HCT116 (cell line): ENCODE data around the gene MAPK8IP3. TPM values are rescaled to one million over a fixed set of nuclear protein-coding genes. Genes with fewer than 3 reads are reported as not detected.

Experiments used
- ATAC-seq: fragments of 200-7000 bp; cut with Tn5 transposase; 2 replicates; pipeline ENCODE4 v1.9.1; 2020; ENCODE audit warnings: mild to moderate bottlenecking, moderate library complexity
- BruUV-seq: library from RNA; stranded (reverse); fragments of 400-500 nt; replicated peaks from 2 replicates; lab custom pipeline; 2021; lab: Mats Ljungman, UMichigan
- CTCF ChIA-PET: fragments of 300-600 bp; sonication (Branson Sonifier 250); formaldehyde crosslinking; loops from one replicate; lab custom pipeline; 2021; ENCODE audit warnings: antibody characterized with exemption; lab: Charles Lee
- POLR2A ChIA-PET: fragments of 300-600, 350-600 bp; sonication (Branson Sonifier 250); formaldehyde crosslinking; loops from one replicate; lab custom pipeline; 2021; ENCODE audit warnings: antibody characterized with exemption; lab: Charles Lee
- RAD21 ChIA-PET, 2 experiments: fragments of 300-600 bp; sonication (Branson Sonifier 250); formaldehyde crosslinking; loops; one replicate each; lab custom pipeline; 2023; ENCODE audit warnings: low total read pairs in 2 of 2; ENCODE audit not compliant: uncharacterized antibody in 2 of 2, unreplicated experiment in 2 of 2, low non-redundant PET in 1 of 2; lab: Charles Lee
- DNase-seq: peaks from one replicate; pipeline ENCODE4 v3.0.0-alpha.2; 2010; ENCODE audit warnings: low read depth, low spot score
- H2AFZ ChIP-seq: fragments of 200-600 bp; shearing (Covaris generic), sonication (generic); 2 replicates; pipeline ENCODE4 v1.6.1; 2017; ENCODE audit warnings: low read depth, mixed run types, mixed read lengths, antibody characterized with exemption, low read length; ENCODE audit not compliant: poor library complexity, severe bottlenecking
- H3K27ac ChIP-seq: 2 replicates; pipeline ENCODE4 v1.5.1; 2012; ENCODE audit warnings: low read depth, low read length
- H3K27me3 ChIP-seq: fragments of 200-600 bp; sonication (generic); 2 replicates; pipeline ENCODE4 v1.6.1; 2016; ENCODE audit warnings: mixed run types, low read length, mixed read lengths; ENCODE audit not compliant: insufficient read depth
- H3K36me3 ChIP-seq, 2 experiments: fragments of 200-500 bp in 1 of 2; fragments of 200-600 bp in 1 of 2; sonication (Bioruptor generic) in 1 of 2; sonication (generic) in 1 of 2; 2 replicates each; pipeline versions ENCODE4 v1.5.1 to v1.6.1; 2014 to 2016; ENCODE audit warnings: low read length in 2 of 2, inconsistent platforms in 1 of 2, mixed read lengths in 1 of 2, mixed run types in 1 of 2; ENCODE audit not compliant: insufficient read depth in 2 of 2, control insufficient read depth in 1 of 2
- H3K4me1 ChIP-seq, 2 experiments: fragments of 200-600 bp in 1 of 2; sonication (generic) in 1 of 2; 2 replicates each; pipeline versions ENCODE4 v1.5.1 to v1.6.1; 2012 to 2017; ENCODE audit warnings: low read length in 2 of 2, inconsistent platforms in 1 of 2, mild to moderate bottlenecking in 1 of 2, mixed read lengths in 1 of 2, mixed run types in 1 of 2, moderate library complexity in 1 of 2; ENCODE audit not compliant: insufficient read depth in 2 of 2, control insufficient read depth in 1 of 2
- H3K4me2 ChIP-seq: fragments of 200-600 bp; sonication (generic); 2 replicates; pipeline ENCODE4 v1.6.1; 2017; ENCODE audit warnings: mixed run types, low read length, mixed read lengths
- H3K4me3 ChIP-seq, 2 experiments: fragments of 200-600 bp in 1 of 2; sonication (generic) in 1 of 2; replicated peaks in 1 of 2; 2 replicates each; pipeline ENCODE4 v1.5.1; 2011 to 2016; ENCODE audit warnings: low read length in 2 of 2, control low read depth in 1 of 2, low read depth in 1 of 2, mild to moderate bottlenecking in 1 of 2, mixed read lengths in 1 of 2, mixed run types in 1 of 2
- H3K79me2 ChIP-seq: fragments of 200-600 bp; sonication (generic); 2 replicates; pipeline ENCODE4 v1.6.1; 2017; ENCODE audit warnings: mild to moderate bottlenecking, mixed run types, low read length, moderate library complexity, mixed read lengths; ENCODE audit not compliant: insufficient read depth
- H3K9ac ChIP-seq: fragments of 200-600 bp; sonication (generic); 2 replicates; pipeline ENCODE4 v1.6.1; 2016; ENCODE audit warnings: low read length, mixed read lengths
- H3K9me2 ChIP-seq: fragments of 200-600 bp; sonication (generic), shearing (Covaris generic); 2 replicates; pipeline ENCODE4 v1.6.1; 2017; ENCODE audit warnings: mixed run types, mild to moderate bottlenecking, moderate library complexity; ENCODE audit not compliant: insufficient read depth
- H3K9me3 ChIP-seq, 2 experiments: fragments of 200-500 bp in 1 of 2; fragments of 200-600 bp in 1 of 2; sonication (Bioruptor generic) in 1 of 2; sonication (generic) in 1 of 2; 2 replicates each; pipeline ENCODE4 v1.6.1; 2014 to 2017; ENCODE audit warnings: low read length in 2 of 2, mixed read lengths in 2 of 2, inconsistent platforms in 1 of 2, low read depth in 1 of 2, mild to moderate bottlenecking in 1 of 2, mixed run types in 1 of 2, moderate library complexity in 1 of 2; ENCODE audit not compliant: control insufficient read depth in 1 of 2, insufficient read depth in 1 of 2
- H4K20me1 ChIP-seq: fragments of 200-600 bp; sonication (generic), shearing (Covaris generic); 2 replicates; pipeline ENCODE4 v1.6.1; 2017; ENCODE audit warnings: mixed run types, mild to moderate bottlenecking, moderate library complexity; ENCODE audit not compliant: insufficient read depth
- CEBPB ChIP-seq: IDR thresholded peaks from 2 replicates; pipeline ENCODE4 v1.6.1; 2012; ENCODE audit warnings: low read depth
- ELF1 ChIP-seq: IDR thresholded peaks from 2 replicates; pipeline ENCODE4 v1.6.1; 2012; ENCODE audit warnings: low read depth, borderline replicate concordance
- EZH2 ChIP-seq: fragments of 200-600 bp; sonication (generic); IDR thresholded peaks from 2 replicates; pipeline ENCODE4 v1.6.1; 2017; ENCODE audit warnings: antibody characterized with exemption, mixed run types
- EZH2phosphoT487 ChIP-seq: fragments of 200-600 bp; IDR thresholded peaks from 2 replicates; pipeline ENCODE4 v1.6.1; 2018; ENCODE audit warnings: antibody characterized with exemption, borderline replicate concordance
- FOSL1 ChIP-seq: IDR thresholded peaks from 2 replicates; pipeline ENCODE4 v1.6.1; 2012; ENCODE audit warnings: low read depth
- JUND ChIP-seq: IDR thresholded peaks from 2 replicates; pipeline ENCODE4 v1.6.1; 2012
- POLR2A ChIP-seq: IDR thresholded peaks from 2 replicates; pipeline ENCODE4 v1.7.0; 2011; ENCODE audit warnings: borderline replicate concordance; ENCODE audit not compliant: insufficient read depth, insufficient read length; ENCODE audit errors: extremely low read depth
- POLR2AphosphoS5 ChIP-seq: IDR thresholded peaks from 2 replicates; pipeline ENCODE4 v1.6.1; 2011; ENCODE audit warnings: mild to moderate bottlenecking, low read depth, low read length, moderate library complexity
- RAD21 ChIP-seq: IDR thresholded peaks from 2 replicates; pipeline ENCODE4 v1.6.1; 2012; ENCODE audit warnings: low read depth, mild to moderate bottlenecking
- SIN3A ChIP-seq: IDR thresholded peaks from 2 replicates; pipeline ENCODE4 v1.6.1; 2012; ENCODE audit warnings: low read depth
- SP1 ChIP-seq: IDR thresholded peaks from 2 replicates; pipeline ENCODE4 v1.6.1; 2012; ENCODE audit warnings: low read depth
- SRF ChIP-seq: IDR thresholded peaks from 2 replicates; pipeline ENCODE4 v1.6.1; 2012; ENCODE audit warnings: low read depth
- YY1 ChIP-seq: IDR thresholded peaks from 2 replicates; pipeline ENCODE4 v1.6.1; 2011; ENCODE audit warnings: low read length, low read depth, moderate library complexity, mild to moderate bottlenecking; ENCODE audit not compliant: insufficient replicate concordance; ENCODE audit errors: extremely low read depth
- ZFX ChIP-seq: fragments of 450-650 bp; IDR thresholded peaks from 2 replicates; pipeline ENCODE4 v1.6.1; 2017
- ZNF274 ChIP-seq: fragments of 200-500 bp; sonication (Bioruptor generic); IDR thresholded peaks from 2 replicates; pipeline ENCODE4 v1.6.1; 2014; ENCODE audit warnings: mild to moderate bottlenecking, low read depth, low read length, inconsistent platforms
- intact Hi-C: fragments of 100-400 bp; cut with micrococcal nuclease; formaldehyde crosslinking; loops from 2 replicates; pipeline ENCODE4 v1.10.0; 2022
- total RNA-seq: library from RNA; stranded (reverse); gene quantifications from one replicate; pipeline ENCODE4 v1.2.1, GENCODE V29; 2021; ENCODE audit not compliant: unreplicated experiment
- TF ChIP-seq, protein P1 (sequence below): IDR thresholded peaks from 2 replicates; pipeline ENCODE4 v1.6.1; 2012
- TF ChIP-seq, protein P2 (sequence below): IDR thresholded peaks from 2 replicates; pipeline ENCODE4 v1.6.1; 2012; ENCODE audit warnings: low read depth
- TF ChIP-seq, protein P3 (sequence below), 3 experiments: fragments of 200-600 bp in 1 of 3; sonication (generic) in 1 of 3; IDR thresholded peaks in 2 of 3; conservative IDR thresholded peaks in 1 of 3; 2 replicates each; pipeline ENCODE4 v1.5.1; 2012 to 2017; ENCODE audit warnings: low read depth in 2 of 3, low read length in 2 of 3, antibody characterized with exemption in 1 of 3, borderline replicate concordance in 1 of 3, control low read depth in 1 of 3, mild to moderate bottlenecking in 1 of 3, mixed read lengths in 1 of 3, mixed run types in 1 of 3, moderate library complexity in 1 of 3; ENCODE audit not compliant: insufficient read depth in 1 of 3
- TF ChIP-seq, protein P4 (sequence below): IDR thresholded peaks from 2 replicates; pipeline ENCODE4 v1.6.1; 2012
- TF ChIP-seq, protein P5 (sequence below): IDR thresholded peaks from 2 replicates; pipeline ENCODE4 v1.6.1; 2011; ENCODE audit warnings: mild to moderate bottlenecking, low read length, moderate library complexity; ENCODE audit not compliant: insufficient replicate concordance; ENCODE audit errors: extremely low read depth

MAPK8IP3 gene
- total RNA-seq, 1 experiment from 2014 or later = 75.3 TPM

DNA sequence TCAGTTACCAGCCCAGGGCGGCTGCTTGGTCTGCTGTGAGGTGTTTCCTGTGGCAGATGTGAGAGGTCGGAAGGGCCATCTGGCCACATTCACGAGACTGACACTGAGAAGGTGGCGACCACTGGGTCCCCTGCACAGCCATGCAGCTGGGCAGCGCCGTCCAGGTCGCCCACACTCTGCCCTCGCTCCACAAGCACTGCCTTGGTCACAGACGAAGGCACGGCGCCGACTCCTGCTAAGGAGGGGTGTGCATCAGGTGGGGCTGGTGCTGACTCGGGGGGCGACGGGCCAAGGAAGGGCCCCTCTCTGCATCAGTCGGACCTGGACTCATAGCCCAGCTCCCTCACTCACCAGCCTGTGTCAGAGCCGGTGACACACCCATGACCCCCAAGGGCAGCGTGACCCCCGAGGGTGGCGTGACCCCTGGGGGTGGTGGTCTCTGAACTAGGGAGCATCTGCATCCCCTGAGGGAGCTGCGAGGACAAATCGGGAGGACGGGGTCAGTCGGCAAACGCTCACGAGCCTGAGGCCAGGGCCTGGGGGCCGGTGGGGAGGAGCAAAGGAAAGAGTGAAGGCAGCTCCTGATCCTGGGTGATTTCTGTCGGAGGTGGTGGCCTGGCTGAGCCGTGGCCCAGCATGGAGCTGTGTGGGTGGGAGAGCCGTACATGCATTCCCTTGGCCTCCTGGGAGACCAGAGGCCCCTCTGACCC lies 34.9 kb downstream of the MAPK8IP3 start:
- ATAC-seq = no peak
- POLR2A ChIA-PET = no interaction called here
- no peak overlapping the region; the same call in 1 of the 2 replicates for H3K27ac ChIP-seq

More for the DNA sequence above, 34.9 kb downstream of the MAPK8IP3 start:
- H4K20me1 ChIP-seq = no peaks in the 10 kb centered on the region
- H3K4me1 ChIP-seq = no peaks in the 10 kb centered on the region
- H3K36me3 ChIP-seq = no peaks in the 10 kb centered on the region
- ChIA-PET RAD21 (interaction anchor here in 1 of 2 experiments (0.6 kb wide), 1 partner anchor 444 kb away, joined by 4 read pairs; no protein-coding TSS in a partner anchor), CTCF (no interaction called here)
- no peaks in the 10 kb centered on the region for H3K9me2 ChIP-seq
- H3K9me3 ChIP-seq = peaks cover 0 to 6% of the 10 kb centered on the region in 2 experiments; a peak in 2 of 4 replicates
- H3K27me3 ChIP-seq = no peaks in the 10 kb centered on the region
- H3K9ac ChIP-seq = no peak overlapping the region
- no peak overlapping the region for H3K4me2 ChIP-seq
- H3K4me3 ChIP-seq = no peak overlapping the region
- no peaks in the 10 kb centered on the region for H3K79me2 ChIP-seq
- intact Hi-C loops = no loop called here
- no peak overlapping the region for H2AFZ ChIP-seq
- no TSS peak for BruUV-seq
- TF ChIP-seq, protein P1, sequence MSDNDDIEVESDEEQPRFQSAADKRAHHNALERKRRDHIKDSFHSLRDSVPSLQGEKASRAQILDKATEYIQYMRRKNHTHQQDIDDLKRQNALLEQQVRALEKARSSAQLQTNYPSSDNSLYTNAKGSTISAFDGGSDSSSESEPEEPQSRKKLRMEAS = no peak
- TF ChIP-seq ELF1 (no peak), ZFX (no peak), POLR2A (no peak), CEBPB (no peak), POLR2AphosphoS5 (no peak), SP1 (no peak), YY1 (no peak), SRF (no peak), RAD21 (no peak), ZNF274 (no peak), SIN3A (no peak), JUND (no peak), EZH2 (no peak), EZH2phosphoT487 (no peak), FOSL1 (no peak)
- TF ChIP-seq, protein P2, sequence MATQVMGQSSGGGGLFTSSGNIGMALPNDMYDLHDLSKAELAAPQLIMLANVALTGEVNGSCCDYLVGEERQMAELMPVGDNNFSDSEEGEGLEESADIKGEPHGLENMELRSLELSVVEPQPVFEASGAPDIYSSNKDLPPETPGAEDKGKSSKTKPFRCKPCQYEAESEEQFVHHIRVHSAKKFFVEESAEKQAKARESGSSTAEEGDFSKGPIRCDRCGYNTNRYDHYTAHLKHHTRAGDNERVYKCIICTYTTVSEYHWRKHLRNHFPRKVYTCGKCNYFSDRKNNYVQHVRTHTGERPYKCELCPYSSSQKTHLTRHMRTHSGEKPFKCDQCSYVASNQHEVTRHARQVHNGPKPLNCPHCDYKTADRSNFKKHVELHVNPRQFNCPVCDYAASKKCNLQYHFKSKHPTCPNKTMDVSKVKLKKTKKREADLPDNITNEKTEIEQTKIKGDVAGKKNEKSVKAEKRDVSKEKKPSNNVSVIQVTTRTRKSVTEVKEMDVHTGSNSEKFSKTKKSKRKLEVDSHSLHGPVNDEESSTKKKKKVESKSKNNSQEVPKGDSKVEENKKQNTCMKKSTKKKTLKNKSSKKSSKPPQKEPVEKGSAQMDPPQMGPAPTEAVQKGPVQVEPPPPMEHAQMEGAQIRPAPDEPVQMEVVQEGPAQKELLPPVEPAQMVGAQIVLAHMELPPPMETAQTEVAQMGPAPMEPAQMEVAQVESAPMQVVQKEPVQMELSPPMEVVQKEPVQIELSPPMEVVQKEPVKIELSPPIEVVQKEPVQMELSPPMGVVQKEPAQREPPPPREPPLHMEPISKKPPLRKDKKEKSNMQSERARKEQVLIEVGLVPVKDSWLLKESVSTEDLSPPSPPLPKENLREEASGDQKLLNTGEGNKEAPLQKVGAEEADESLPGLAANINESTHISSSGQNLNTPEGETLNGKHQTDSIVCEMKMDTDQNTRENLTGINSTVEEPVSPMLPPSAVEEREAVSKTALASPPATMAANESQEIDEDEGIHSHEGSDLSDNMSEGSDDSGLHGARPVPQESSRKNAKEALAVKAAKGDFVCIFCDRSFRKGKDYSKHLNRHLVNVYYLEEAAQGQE = no peak
- TF ChIP-seq, protein P3, sequence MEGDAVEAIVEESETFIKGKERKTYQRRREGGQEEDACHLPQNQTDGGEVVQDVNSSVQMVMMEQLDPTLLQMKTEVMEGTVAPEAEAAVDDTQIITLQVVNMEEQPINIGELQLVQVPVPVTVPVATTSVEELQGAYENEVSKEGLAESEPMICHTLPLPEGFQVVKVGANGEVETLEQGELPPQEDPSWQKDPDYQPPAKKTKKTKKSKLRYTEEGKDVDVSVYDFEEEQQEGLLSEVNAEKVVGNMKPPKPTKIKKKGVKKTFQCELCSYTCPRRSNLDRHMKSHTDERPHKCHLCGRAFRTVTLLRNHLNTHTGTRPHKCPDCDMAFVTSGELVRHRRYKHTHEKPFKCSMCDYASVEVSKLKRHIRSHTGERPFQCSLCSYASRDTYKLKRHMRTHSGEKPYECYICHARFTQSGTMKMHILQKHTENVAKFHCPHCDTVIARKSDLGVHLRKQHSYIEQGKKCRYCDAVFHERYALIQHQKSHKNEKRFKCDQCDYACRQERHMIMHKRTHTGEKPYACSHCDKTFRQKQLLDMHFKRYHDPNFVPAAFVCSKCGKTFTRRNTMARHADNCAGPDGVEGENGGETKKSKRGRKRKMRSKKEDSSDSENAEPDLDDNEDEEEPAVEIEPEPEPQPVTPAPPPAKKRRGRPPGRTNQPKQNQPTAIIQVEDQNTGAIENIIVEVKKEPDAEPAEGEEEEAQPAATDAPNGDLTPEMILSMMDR (IDR thresholded peaks at IDR 0.05 in 2 of 3, conservative IDR thresholded peaks at IDR 0.05 in 1 of 3; ENCODE audit: borderline replicate concordance in 1 of 3, insufficient read depth in 1 of 3, low read depth in 2 of 3, low read length in 2 of 3) = no peak
- TF ChIP-seq, protein P4, sequence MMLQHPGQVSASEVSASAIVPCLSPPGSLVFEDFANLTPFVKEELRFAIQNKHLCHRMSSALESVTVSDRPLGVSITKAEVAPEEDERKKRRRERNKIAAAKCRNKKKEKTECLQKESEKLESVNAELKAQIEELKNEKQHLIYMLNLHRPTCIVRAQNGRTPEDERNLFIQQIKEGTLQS = no peak
- TF ChIP-seq, protein P5, sequence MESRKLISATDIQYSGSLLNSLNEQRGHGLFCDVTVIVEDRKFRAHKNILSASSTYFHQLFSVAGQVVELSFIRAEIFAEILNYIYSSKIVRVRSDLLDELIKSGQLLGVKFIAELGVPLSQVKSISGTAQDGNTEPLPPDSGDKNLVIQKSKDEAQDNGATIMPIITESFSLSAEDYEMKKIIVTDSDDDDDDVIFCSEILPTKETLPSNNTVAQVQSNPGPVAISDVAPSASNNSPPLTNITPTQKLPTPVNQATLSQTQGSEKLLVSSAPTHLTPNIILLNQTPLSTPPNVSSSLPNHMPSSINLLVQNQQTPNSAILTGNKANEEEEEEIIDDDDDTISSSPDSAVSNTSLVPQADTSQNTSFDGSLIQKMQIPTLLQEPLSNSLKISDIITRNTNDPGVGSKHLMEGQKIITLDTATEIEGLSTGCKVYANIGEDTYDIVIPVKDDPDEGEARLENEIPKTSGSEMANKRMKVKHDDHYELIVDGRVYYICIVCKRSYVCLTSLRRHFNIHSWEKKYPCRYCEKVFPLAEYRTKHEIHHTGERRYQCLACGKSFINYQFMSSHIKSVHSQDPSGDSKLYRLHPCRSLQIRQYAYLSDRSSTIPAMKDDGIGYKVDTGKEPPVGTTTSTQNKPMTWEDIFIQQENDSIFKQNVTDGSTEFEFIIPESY = no peak
- DNase-seq = no peak
